HepG2 (cell line): ENCODE data around the gene STARD13. TPM values are rescaled to one million over a fixed set of nuclear protein-coding genes. Genes with fewer than 3 reads are reported as not detected.

ENCODE experiments used
- ATAC-seq: fragments of 200-7000 bp; cut with Tn5 transposase; 3 replicates; pipeline ENCODE4 v1.9.1; 2020; ENCODE audit warnings: mild to moderate bottlenecking, moderate library complexity
- BruUV-seq: library from RNA; stranded (reverse); fragments of 400-500 nt; replicated peaks from 2 replicates; lab custom pipeline; 2021; lab: Mats Ljungman, UMichigan
- CTCF ChIA-PET: fragments of 300-600 bp; formaldehyde crosslinking; extraction: SDS; loops from one replicate; lab custom pipeline; 2021; ENCODE audit warnings: low total read pairs, inconsistent platforms, low intra/inter-chr PET ratio; lab: Yijun Ruan, JAX
- POLR2A ChIA-PET: fragments of 350-600 bp; sonication (Branson Sonifier 250); formaldehyde crosslinking; loops from one replicate; lab custom pipeline; 2020; ENCODE audit warnings: antibody characterized with exemption, inconsistent platforms; lab: Yijun Ruan, JAX
- DNase-seq: peaks from one replicate; pipeline ENCODE4 v3.0.0-alpha.2; 2015; ENCODE audit warnings: low spot score
- FAIRE-seq: peaks from 3 replicates; lab custom pipeline; 2011; peaks lifted over from hg19 to GRCh38; lab: Jason Lieb, UNC
- H2AFZ ChIP-seq: one replicate; pipeline ENCODE4 v1.6.1; 2011; ENCODE audit warnings: low read length, inconsistent platforms
- H3K27ac ChIP-seq: fragments of 300-600 bp; 3 replicates; pipeline ENCODE4 v1.8.0; 2011; ENCODE audit warnings: mixed run types, mild to moderate bottlenecking, mixed read lengths, low read length, inconsistent platforms; ENCODE audit not compliant: insufficient read depth; ENCODE audit errors: extremely low read length
- H3K27me3 ChIP-seq, 2 experiments: fragments of 200-600 bp in 1 of 2; 2 replicates in 1 of 2; 3 replicates in 1 of 2; pipeline versions ENCODE4 v1.6.0 to v1.8.0; 2011; ENCODE audit warnings: low read length in 2 of 2, mild to moderate bottlenecking in 2 of 2, moderate library complexity in 2 of 2, inconsistent platforms in 1 of 2; ENCODE audit not compliant: insufficient read depth in 2 of 2, control insufficient read depth in 1 of 2
- H3K36me3 ChIP-seq, 2 experiments: fragments of 200-600 bp in 1 of 2; replicated peaks in 1 of 2; 2 replicates in 1 of 2; 3 replicates in 1 of 2; pipeline versions ENCODE4 v1.5.1 to v1.8.0; 2011; ENCODE audit warnings: low read length in 2 of 2, inconsistent platforms in 1 of 2; ENCODE audit not compliant: insufficient read depth in 2 of 2, control insufficient read depth in 1 of 2
- H3K4me1 ChIP-seq: 2 replicates; pipeline ENCODE4 v1.5.1; 2012; ENCODE audit warnings: low read length, inconsistent platforms; ENCODE audit not compliant: insufficient read depth
- H3K4me2 ChIP-seq: 2 replicates; pipeline ENCODE4 v1.6.0; 2011; ENCODE audit warnings: low read depth, low read length, inconsistent platforms
- H3K4me3 ChIP-seq, 3 experiments: fragments of 200-600 bp in 1 of 3; sonication (generic), shearing (Covaris generic) in 1 of 3; replicated peaks in 1 of 3; 2 replicates each; pipeline ENCODE4 v1.5.1; 2011 to 2016; ENCODE audit warnings: low read length in 3 of 3, inconsistent platforms in 2 of 3, low read depth in 2 of 3, mild to moderate bottlenecking in 2 of 3, control low read depth in 1 of 3, mixed read lengths in 1 of 3; ENCODE audit not compliant: insufficient read depth in 1 of 3
- H3K79me2 ChIP-seq: one replicate; pipeline ENCODE4 v1.6.1; 2011; ENCODE audit warnings: low read length, inconsistent platforms; ENCODE audit not compliant: insufficient read depth
- H3K9ac ChIP-seq: 2 replicates; pipeline ENCODE4 v1.6.0; 2011; ENCODE audit warnings: mild to moderate bottlenecking, low read depth, low read length, inconsistent platforms; ENCODE audit not compliant: insufficient read depth
- H3K9me3 ChIP-seq: 2 replicates; pipeline ENCODE4 v1.5.1; 2012; ENCODE audit warnings: mild to moderate bottlenecking, low read length
- H4K20me1 ChIP-seq: 2 replicates; pipeline ENCODE4 v1.6.0; 2011; ENCODE audit warnings: inconsistent platforms, mild to moderate bottlenecking, low read length, moderate library complexity; ENCODE audit not compliant: insufficient read depth
- IKZF4 ChIP-seq: sonication (generic); formaldehyde crosslinking; IDR thresholded peaks from 2 replicates; pipeline ENCODE4 v1.5.1; 2020; ENCODE audit warnings: borderline replicate concordance, mild to moderate bottlenecking, low read depth, missing genetic modification reagents; ENCODE audit errors: not compliant biosample characterization
- KMT2A ChIP-seq: sonication (generic); formaldehyde crosslinking; IDR thresholded peaks from 2 replicates; pipeline ENCODE4 v1.4.0; 2020; ENCODE audit warnings: missing genetic modification reagents
- SSRP1 ChIP-seq: IDR thresholded peaks from 2 replicates; pipeline ENCODE4 v1.6.1; 2016; ENCODE audit warnings: control low read depth
- STAG1 ChIP-seq: sonication (generic); formaldehyde crosslinking; IDR thresholded peaks from 2 replicates; pipeline ENCODE4 v1.4.0; 2020; ENCODE audit warnings: missing genetic modification reagents
- YEATS2 ChIP-seq: sonication (generic); formaldehyde crosslinking; IDR thresholded peaks from 2 replicates; pipeline ENCODE4 v1.4.0; 2020; ENCODE audit warnings: missing genetic modification reagents, borderline replicate concordance
- ZNF451 ChIP-seq: sonication (generic); formaldehyde crosslinking; IDR thresholded peaks from 2 replicates; pipeline ENCODE4 v1.5.0; 2020; ENCODE audit warnings: mild to moderate bottlenecking, missing genetic modification reagents
- ZNF639 ChIP-seq: conservative IDR thresholded peaks from 2 replicates; pipeline ENCODE4 v1.6.1; 2018; ENCODE audit warnings: missing genetic modification reagents
- WGBS: methylation state at CpG from one replicate; pipeline ENCODE4 v1.1.6; 2017; ENCODE audit warnings: low lambda C conversion rate; 5-methylcytosine and 5-hydroxymethylcytosine counted together
- in situ Hi-C: cut with HindIII; loops from 2 replicates; pipeline ENCODE4 v1.10.0; 2017; ENCODE audit warnings: low pct_unique_long_range_greater_than_20kb; ENCODE audit not compliant: extremely low pct_ligation_motif_present
- intact Hi-C: fragments of 100-400 bp; cut with micrococcal nuclease; formaldehyde crosslinking; loops from one replicate; pipeline ENCODE4 v1.10.0; 2022; ENCODE audit not compliant: unreplicated experiment
- polyA plus RNA-seq, 8 experiments: library from polyadenylated mRNA; depleted of rRNA in 3 of 8; stranded (reverse) in 7 of 8; unstranded in 1 of 8; fragments of >200 nt; fragmentation: Illumina TruSeq in 4 of 8; extraction: Trizol in 4 of 8; gene quantifications; 2 replicates each; pipeline versions ENCODE4 v1.2.1 to v1.2.3, GENCODE V29; 2011 to 2016; ENCODE audit warnings: low read depth in 4 of 8, missing spikeins in 1 of 8, mixed read lengths in 1 of 8; ENCODE audit not compliant: insufficient read depth in 1 of 8
- total RNA-seq, 5 experiments: library from RNA; depleted of rRNA; stranded (reverse); fragments of >200 nt; fragmentation: Illumina TruSeq; extraction: Trizol; gene quantifications; 2 replicates each; pipeline ENCODE4 v1.2.3, GENCODE V29; 2016; ENCODE audit warnings: low read depth in 1 of 5
- TF ChIP-seq, protein P1 (sequence below): sonication (generic); formaldehyde crosslinking; IDR thresholded peaks from 2 replicates; pipeline ENCODE4 v1.4.0; 2020; ENCODE audit warnings: mild to moderate bottlenecking, low read depth, missing genetic modification reagents

Gene STARD13
- total and polyA plus RNA-seq, 2 of the 13 experiments (the other 11 are each of a cell fraction or from before 2014, with no cell fraction given), result 12.8 to 14.3 TPM

GRCh38 chr13:33322965-33323668 is 37.6 kb upstream of the STARD13 start:
- Histone ChIP-seq H3K9ac (no peak overlapping the region), H3K27ac (no peak overlapping the region), H3K27me3 (no peaks in the 10 kb centered on the region), H3K4me2 (no peak overlapping the region), H3K36me3 (no peaks in the 10 kb centered on the region), H3K4me3 (no peak overlapping the region), H3K9me3 (no peaks in the 10 kb centered on the region), H2AFZ (no peak overlapping the region), H3K4me1 (no peaks in the 10 kb centered on the region), H4K20me1 (no peaks in the 10 kb centered on the region), H3K79me2 (no peaks in the 10 kb centered on the region)
- ATAC-seq (no peak), DNase-seq (no peak), FAIRE-seq (no peak)
- CTCF ChIA-PET, result no interaction called here
- POLR2A ChIA-PET, result no interaction called here
- no TSS peak for BruUV-seq
- in situ Hi-C loops (no loop called here), intact Hi-C loops (no loop called here)
- TF ChIP-seq ZNF639, result no peak
- no peak for TF ChIP-seq IKZF4 (CRISPR knock-in tag)
- TF ChIP-seq SSRP1 (CRISPR knock-in tag), result no peak
- TF ChIP-seq, protein P1, sequence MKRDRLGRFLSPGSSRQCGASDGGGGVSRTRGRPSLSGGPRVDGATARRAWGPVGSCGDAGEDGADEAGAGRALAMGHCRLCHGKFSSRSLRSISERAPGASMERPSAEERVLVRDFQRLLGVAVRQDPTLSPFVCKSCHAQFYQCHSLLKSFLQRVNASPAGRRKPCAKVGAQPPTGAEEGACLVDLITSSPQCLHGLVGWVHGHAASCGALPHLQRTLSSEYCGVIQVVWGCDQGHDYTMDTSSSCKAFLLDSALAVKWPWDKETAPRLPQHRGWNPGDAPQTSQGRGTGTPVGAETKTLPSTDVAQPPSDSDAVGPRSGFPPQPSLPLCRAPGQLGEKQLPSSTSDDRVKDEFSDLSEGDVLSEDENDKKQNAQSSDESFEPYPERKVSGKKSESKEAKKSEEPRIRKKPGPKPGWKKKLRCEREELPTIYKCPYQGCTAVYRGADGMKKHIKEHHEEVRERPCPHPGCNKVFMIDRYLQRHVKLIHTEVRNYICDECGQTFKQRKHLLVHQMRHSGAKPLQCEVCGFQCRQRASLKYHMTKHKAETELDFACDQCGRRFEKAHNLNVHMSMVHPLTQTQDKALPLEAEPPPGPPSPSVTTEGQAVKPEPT (CRISPR knock-in tag), result no peak
- no peak for TF ChIP-seq KMT2A (CRISPR knock-in tag)
- no peak for TF ChIP-seq YEATS2 (CRISPR knock-in tag)
- no peak for TF ChIP-seq ZNF451
- no peak for TF ChIP-seq STAG1 (CRISPR knock-in tag)
- WGBS, result 92% methylated on average over 7 of the region's 7 CpGs
